H1 (cell line): ENCODE results near the gene TMEM45A. TPM values are rescaled to one million over a fixed set of nuclear protein-coding genes. Genes with fewer than 3 reads are reported as not detected.

Source experiments
- CTCF ChIA-PET: fragments of 300-600 bp; sonication (Branson Sonifier 250); formaldehyde crosslinking; loops from one replicate; lab custom pipeline; 2021; ENCODE audit not compliant: partially characterized antibody; lab: Charles Lee
- POLR2A ChIA-PET: fragments of 300-600 bp; sonication (Branson Sonifier 250); formaldehyde crosslinking; loops from one replicate; lab custom pipeline; 2021; ENCODE audit warnings: inconsistent platforms; ENCODE audit not compliant: partially characterized antibody; lab: Charles Lee
- DNase-seq, 2 experiments: peaks; one replicate each; pipeline versions ENCODE4 v3.0.0 to v3.0.0-alpha.2; 2010 to 2022; ENCODE audit warnings: low spot score in 2 of 2, low read depth in 1 of 2, mixed read lengths in 1 of 2
- FAIRE-seq: peaks from 2 replicates; lab custom pipeline; 2011; peaks lifted over from hg19 to GRCh38; lab: Jason Lieb, UNC
- H2AFZ ChIP-seq: 2 replicates; pipeline ENCODE4 v1.8.1; 2012; ENCODE audit warnings: low read length, inconsistent platforms
- H2AK5ac ChIP-seq: 2 replicates; pipeline ENCODE4 v1.6.1; 2013; ENCODE audit warnings: low read depth, low read length
- H2BK120ac ChIP-seq: replicated peaks from 2 replicates; pipeline ENCODE3; 2013; ENCODE audit warnings: low read depth, low read length, inconsistent platforms
- H2BK12ac ChIP-seq: 2 replicates; pipeline ENCODE4 v1.6.1; 2013; ENCODE audit warnings: low read depth, low read length
- H2BK15ac ChIP-seq: 2 replicates; pipeline ENCODE4 v1.6.1; 2013; ENCODE audit warnings: low read length
- H2BK20ac ChIP-seq: 2 replicates; pipeline ENCODE4 v1.6.1; 2013; ENCODE audit warnings: low read length
- H2BK5ac ChIP-seq: 2 replicates; pipeline ENCODE4 v1.6.1; 2013; ENCODE audit warnings: low read depth, low read length
- H3K14ac ChIP-seq: 2 replicates; pipeline ENCODE4 v1.6.1; 2013; ENCODE audit warnings: inconsistent platforms; ENCODE audit not compliant: insufficient read length
- H3K18ac ChIP-seq: 2 replicates; pipeline ENCODE4 v1.6.1; 2013; ENCODE audit warnings: low read length; ENCODE audit errors: extremely low read depth
- H3K23ac ChIP-seq: 2 replicates; pipeline ENCODE4 v1.6.1; 2013; ENCODE audit warnings: inconsistent platforms; ENCODE audit not compliant: insufficient read length
- H3K23me2 ChIP-seq: 2 replicates; pipeline ENCODE4 v1.6.1; 2013; ENCODE audit warnings: low read depth, low read length
- H3K27ac ChIP-seq: 2 replicates; pipeline ENCODE4 v1.6.1; 2011; ENCODE audit warnings: low read depth, low read length, inconsistent platforms
- H3K27me3 ChIP-seq, 4 experiments: replicated peaks in 1 of 4; 1 replicate in 1 of 4; 2 replicates in 3 of 4; pipeline versions ENCODE4 v1.6.1 to v1.8.1; 2011 to 2013; ENCODE audit warnings: low read length in 3 of 4, mild to moderate bottlenecking in 3 of 4, inconsistent platforms in 2 of 4, mixed read lengths in 2 of 4, moderate library complexity in 1 of 4; ENCODE audit not compliant: control insufficient read depth in 3 of 4, insufficient read depth in 3 of 4; ENCODE audit errors: extremely low read depth in 1 of 4
- H3K36me3 ChIP-seq, 4 experiments: 2 replicates each; pipeline versions ENCODE4 v1.6.1 to v1.8.1; 2011 to 2013; ENCODE audit warnings: mild to moderate bottlenecking in 4 of 4, low read length in 3 of 4, moderate library complexity in 2 of 4, control low read depth in 1 of 4, inconsistent platforms in 1 of 4; ENCODE audit not compliant: insufficient read depth in 4 of 4, control insufficient read depth in 2 of 4
- H3K4ac ChIP-seq: replicated peaks from 2 replicates; pipeline ENCODE3; 2013; ENCODE audit warnings: low read length, low read depth, mixed read lengths, inconsistent platforms; ENCODE audit not compliant: insufficient read length
- H3K4me1 ChIP-seq, 4 experiments: replicated peaks in 1 of 4; 1 replicate in 1 of 4; 2 replicates in 3 of 4; pipeline versions ENCODE4 v1.6.1 to v1.8.1; 2011 to 2013; ENCODE audit warnings: low read length in 3 of 4, inconsistent platforms in 2 of 4, mixed read lengths in 1 of 4; ENCODE audit not compliant: insufficient read depth in 4 of 4, control insufficient read depth in 3 of 4
- H3K4me2 ChIP-seq, 2 experiments: 2 replicates each; pipeline versions ENCODE4 v1.6.1 to v1.8.1; 2011 to 2013; ENCODE audit warnings: low read depth in 2 of 2, low read length in 2 of 2, control low read depth in 1 of 2, inconsistent platforms in 1 of 2, mild to moderate bottlenecking in 1 of 2; ENCODE audit not compliant: insufficient read depth in 1 of 2
- H3K4me3 ChIP-seq, 4 experiments: fragments of 200-600, 300-600 bp in 1 of 4; sonication (generic), shearing (Covaris generic), sonication (Bioruptor Twin) in 1 of 4; 2 replicates each; pipeline versions ENCODE4 v1.5.1 to v1.8.1; 2011 to 2016; ENCODE audit warnings: low read length in 4 of 4, low read depth in 3 of 4, control low read depth in 2 of 4, inconsistent platforms in 2 of 4, mild to moderate bottlenecking in 2 of 4, mixed read lengths in 1 of 4, moderate library complexity in 1 of 4; ENCODE audit not compliant: insufficient read depth in 2 of 4; ENCODE audit errors: extremely low read depth in 1 of 4
- H3K56ac ChIP-seq: replicated peaks from 2 replicates; pipeline ENCODE3; 2013; ENCODE audit warnings: low read depth, mild to moderate bottlenecking, mixed read lengths, low read length, inconsistent platforms; ENCODE audit not compliant: insufficient read length
- H3K79me1 ChIP-seq: 2 replicates; pipeline ENCODE4 v1.6.1; 2013; ENCODE audit warnings: low read depth, low read length, control low read depth
- H3K79me2 ChIP-seq, 2 experiments: 2 replicates each; pipeline versions ENCODE4 v1.6.1 to v1.8.1; 2012 to 2013; ENCODE audit warnings: low read length in 2 of 2, mild to moderate bottlenecking in 2 of 2, inconsistent platforms in 1 of 2; ENCODE audit not compliant: insufficient read depth in 2 of 2, control insufficient read depth in 1 of 2
- H3K9ac ChIP-seq, 4 experiments: replicated peaks in 1 of 4; 1 replicate in 1 of 4; 2 replicates in 3 of 4; pipeline versions ENCODE4 v1.6.1 to v1.8.1; 2011 to 2013; ENCODE audit warnings: low read depth in 3 of 4, low read length in 3 of 4, control low read depth in 2 of 4, mild to moderate bottlenecking in 2 of 4, moderate library complexity in 2 of 4, inconsistent platforms in 1 of 4; ENCODE audit errors: extremely low read depth in 1 of 4
- H3K9me3 ChIP-seq, 2 experiments: 2 replicates each; pipeline versions ENCODE4 v1.6.1 to v1.8.1; 2012 to 2013; ENCODE audit warnings: mild to moderate bottlenecking in 2 of 2, moderate library complexity in 2 of 2, control low read depth in 1 of 2, inconsistent platforms in 1 of 2, low read depth in 1 of 2, low read length in 1 of 2, mixed read lengths in 1 of 2; ENCODE audit not compliant: insufficient read depth in 2 of 2
- H4K20me1 ChIP-seq, 2 experiments: replicated peaks in 1 of 2; 2 replicates each; pipeline versions ENCODE3 to v1.8.1; 2011 to 2013; ENCODE audit warnings: inconsistent platforms in 2 of 2, low read length in 2 of 2, mild to moderate bottlenecking in 1 of 2; ENCODE audit not compliant: insufficient read depth in 2 of 2, control insufficient read depth in 1 of 2
- H4K5ac ChIP-seq: 2 replicates; pipeline ENCODE4 v1.6.1; 2013; ENCODE audit warnings: low read length, low read depth, mixed read lengths, inconsistent platforms; ENCODE audit not compliant: insufficient read length
- H4K8ac ChIP-seq: 2 replicates; pipeline ENCODE4 v1.8.0; 2013; ENCODE audit warnings: mild to moderate bottlenecking, moderate library complexity, low read length, inconsistent platforms; ENCODE audit not compliant: insufficient read depth; ENCODE audit errors: extremely low read depth
- H4K91ac ChIP-seq: replicated peaks from 2 replicates; pipeline ENCODE3; 2013; ENCODE audit warnings: low read length, mixed read lengths, inconsistent platforms; ENCODE audit not compliant: insufficient read length
- BACH1 ChIP-seq: IDR thresholded peaks from 2 replicates; pipeline ENCODE4 v1.6.1; 2012; ENCODE audit warnings: low read length, improper control_type of control experiment
- BCL11A ChIP-seq, 2 experiments: IDR thresholded peaks; one replicate each; pipeline ENCODE4 v1.6.1; 2011; ENCODE audit warnings: low read depth in 2 of 2, low read length in 2 of 2, mild to moderate bottlenecking in 2 of 2
- BRCA1 ChIP-seq: IDR thresholded peaks from 2 replicates; pipeline ENCODE4 v1.6.1; 2012; ENCODE audit warnings: low read depth, low read length, improper control_type of control experiment
- CREB1 ChIP-seq: IDR thresholded peaks from 2 replicates; pipeline ENCODE4 v1.6.1; 2012; ENCODE audit warnings: inconsistent platforms
- EGR1 ChIP-seq: IDR thresholded peaks from 2 replicates; pipeline ENCODE4 v1.6.1; 2011; ENCODE audit warnings: low read depth, low read length, borderline replicate concordance
- FOSL1 ChIP-seq: IDR thresholded peaks from 2 replicates; pipeline ENCODE4 v1.6.1; 2011; ENCODE audit warnings: mild to moderate bottlenecking, low read depth, low read length, moderate library complexity; ENCODE audit not compliant: insufficient read depth
- GABPA ChIP-seq: IDR thresholded peaks from 2 replicates; pipeline ENCODE4 v1.6.1; 2011; ENCODE audit warnings: mild to moderate bottlenecking, low read length, moderate library complexity, borderline replicate concordance; ENCODE audit not compliant: insufficient read depth
- MAFK ChIP-seq: IDR thresholded peaks from 2 replicates; pipeline ENCODE4 v1.6.1; 2012; ENCODE audit warnings: low read depth, mild to moderate bottlenecking, improper control_type of control experiment, low read length
- NRF1 ChIP-seq: IDR thresholded peaks from 2 replicates; pipeline ENCODE4 v1.6.1; 2011; ENCODE audit warnings: mild to moderate bottlenecking, low read depth, low read length, improper control_type of control experiment
- POU5F1 ChIP-seq: IDR thresholded peaks from 2 replicates; pipeline ENCODE4 v1.6.1; 2011; ENCODE audit warnings: low read depth, mild to moderate bottlenecking, low read length, moderate library complexity
- RAD21 ChIP-seq, 2 experiments: IDR thresholded peaks in 1 of 2; conservative IDR thresholded peaks in 1 of 2; 2 replicates each; pipeline ENCODE4 v1.6.1; 2011; ENCODE audit warnings: low read depth in 2 of 2, low read length in 2 of 2, improper control_type of control experiment in 1 of 2, inconsistent platforms in 1 of 2, mild to moderate bottlenecking in 1 of 2, moderate library complexity in 1 of 2
- RFX5 ChIP-seq: IDR thresholded peaks from 2 replicates; pipeline ENCODE4 v1.6.1; 2011; ENCODE audit warnings: low read depth, low read length, improper control_type of control experiment, borderline replicate concordance
- SP1 ChIP-seq: IDR thresholded peaks from 2 replicates; pipeline ENCODE4 v1.6.1; 2011; ENCODE audit warnings: low read depth, low read length
- SP2 ChIP-seq: IDR thresholded peaks from 2 replicates; pipeline ENCODE4 v1.6.1; 2012; ENCODE audit warnings: mild to moderate bottlenecking, low read length, inconsistent platforms
- TCF12 ChIP-seq: IDR thresholded peaks from 2 replicates; pipeline ENCODE4 v1.6.1; 2011; ENCODE audit warnings: low read depth, mild to moderate bottlenecking, low read length
- TEAD4 ChIP-seq: IDR thresholded peaks from 2 replicates; pipeline ENCODE4 v1.6.1; 2012; ENCODE audit warnings: low read depth, low read length, inconsistent platforms, mixed read lengths
- YY1 ChIP-seq: IDR thresholded peaks from 2 replicates; pipeline ENCODE4 v1.6.1; 2011; ENCODE audit warnings: low read depth, mild to moderate bottlenecking, low read length
- WGBS, 2 experiments: shearing (Covaris generic) in 1 of 2; methylation state at CpG; one replicate each; pipeline versions ENCODE4 v1.1.6 to v1.1.7; 2013 to 2015; ENCODE audit warnings: low lambda C conversion rate in 2 of 2, mixed read lengths in 2 of 2, inconsistent platforms in 1 of 2, low coverage in 1 of 2, missing lambda C conversion rate in 1 of 2; ENCODE audit not compliant: insufficient replicate concordance in 2 of 2, insufficient coverage in 1 of 2, insufficient read length in 1 of 2; ENCODE audit errors: extremely low coverage in 1 of 2, missing lambda C conversion rate in 1 of 2; 5-methylcytosine and 5-hydroxymethylcytosine counted together
- polyA plus RNA-seq, 7 experiments: library from polyadenylated mRNA; depleted of rRNA in 3 of 7; stranded (reverse) in 5 of 7; unstranded in 2 of 7; fragments of >200 nt in 5 of 7; fragments of 200-250 nt in 2 of 7; gene quantifications; 1 replicate in 5 of 7; 2 replicates in 1 of 7; 4 replicates in 1 of 7; pipeline versions ENCODE4 v1.2.1 to v1.2.3, GENCODE V29; 2011 to 2013; ENCODE audit warnings: missing spikeins in 2 of 7, mixed read lengths in 2 of 7
- total RNA-seq: library from RNA; stranded (reverse); fragmentation: NEBNext Ultra II Directional; extraction: Animal tissue kit (Norgen Biotek cat#: 25700); gene quantifications from 2 replicates; pipeline ENCODE4 v1.2.1, GENCODE V29; 2021

TMEM45A gene
- total and polyA plus RNA-seq, 2 of the 8 experiments (the other 6 are each of a cell fraction or from before 2014, with no cell fraction given): 12.9 to 14.2 TPM

- Histone ChIP-seq H3K9ac (no peak within 1 kb of the TSS), H2BK5ac (no peak within 1 kb of the TSS), H3K79me2 (no peaks in the 10 kb centered on the region), H3K27me3 (no peaks in the 10 kb centered on the region), H3K18ac (no peak within 1 kb of the TSS), H3K14ac (no peak within 1 kb of the TSS), H3K23ac (no peak within 1 kb of the TSS), H2BK120ac (no peak within 1 kb of the TSS), H3K27ac (no peak within 1 kb of the TSS), H2BK20ac (no peak within 1 kb of the TSS), H3K4me3 (no peak within 1 kb of the TSS), H3K9me3 (no peaks in the 10 kb centered on the region), H4K8ac (no peak within 1 kb of the TSS), H3K4ac (no peak within 1 kb of the TSS), H4K5ac (no peak within 1 kb of the TSS), H2AK5ac (no peak within 1 kb of the TSS), H3K36me3 (no peaks in the 10 kb centered on the region), H3K79me1 (no peaks in the 10 kb centered on the region), H2AFZ (peak within 1 kb of the TSS; percentile 20; the same call in 1 of the 2 replicates), H4K20me1 (no peaks in the 10 kb centered on the region), H3K4me2 (no peak within 1 kb of the TSS), H2BK12ac (no peak within 1 kb of the TSS), H3K56ac (no peak within 1 kb of the TSS), H3K23me2 (no peaks in the 10 kb centered on the region), H3K4me1 (peaks cover 0 to 2% (median under 1%) of the 10 kb centered on the region in 4 experiments; a peak in 3 of 7 replicates), H4K91ac (no peak within 1 kb of the TSS), H2BK15ac (no peak within 1 kb of the TSS)
- ChIA-PET CTCF (no interaction called here), POLR2A (no interaction called here)
- no peak for DNase-seq
- WGBS, 2 experiments: 85% methylated on average over 2 of the region's 2 CpGs; no CpG with 5 or more reads in 1 of the 2 experiments
- FAIRE-seq: no peak
- TF ChIP-seq CREB1: no peak
- TF ChIP-seq MAFK: no peak
- TF ChIP-seq SP1: no peak
- no peak for TF ChIP-seq SP2
- no peak for TF ChIP-seq TEAD4
- no peak for TF ChIP-seq BCL11A (IDR thresholded peaks at IDR 0.05; ENCODE audit: low read depth in 2 of 2, low read length in 2 of 2)
- TF ChIP-seq RAD21 (IDR thresholded peaks at IDR 0.05 in 1 of 2, conservative IDR thresholded peaks at IDR 0.05 in 1 of 2; ENCODE audit: low read depth in 2 of 2, low read length in 2 of 2): no peak
- TF ChIP-seq FOSL1: no peak
- no peak for TF ChIP-seq GABPA
- TF ChIP-seq NRF1: no peak
- no peak for TF ChIP-seq YY1
- TF ChIP-seq BRCA1: no peak
- no peak for TF ChIP-seq BACH1
- no peak for TF ChIP-seq EGR1
- TF ChIP-seq TCF12: no peak
- TF ChIP-seq RFX5: no peak
- no peak for TF ChIP-seq POU5F1
Observed at GRCh38 chr3:100609305-100609704, 116.9 kb downstream of the TMEM45A start, which contains the start of gene ADGRG7. ADGRG7 (plus strand) TSS chr3:100609601; CDS start chr3:100609857, 256 bp downstream.
